Mucosa of rectum (tissue), 2 donors: Measurements from ENCODE around the gene TCF21.

Source experiments
- H3K27ac ChIP-seq, 2 donors: one replicate each; pipeline ENCODE4 v1.7.0; 2013; ENCODE audit warnings: inconsistent platforms in 2 of 2, low read depth in 2 of 2, low read length in 2 of 2
- H3K27me3 ChIP-seq, 2 donors: one replicate each; pipeline ENCODE4 v1.7.0; 2013; ENCODE audit warnings: low read length in 2 of 2; ENCODE audit not compliant: control insufficient read depth in 2 of 2, insufficient read depth in 2 of 2
- H3K36me3 ChIP-seq, 2 donors: one replicate each; pipeline ENCODE4 v1.7.0; 2013; ENCODE audit warnings: low read length in 2 of 2; ENCODE audit not compliant: control insufficient read depth in 2 of 2, insufficient read depth in 2 of 2
- H3K4me1 ChIP-seq, 2 donors: one replicate each; pipeline ENCODE4 v1.7.0; 2013; ENCODE audit warnings: low read length in 2 of 2, mild to moderate bottlenecking in 1 of 2; ENCODE audit not compliant: control insufficient read depth in 2 of 2, insufficient read depth in 2 of 2
- H3K4me3 ChIP-seq, 2 donors: one replicate each; pipeline ENCODE4 v1.7.0; 2013; ENCODE audit warnings: low read length in 2 of 2
- H3K9ac ChIP-seq, 2 donors: one replicate each; pipeline ENCODE4 v1.7.0; 2013; ENCODE audit warnings: low read length in 2 of 2, low read depth in 1 of 2, mild to moderate bottlenecking in 1 of 2
- H3K9me3 ChIP-seq, 2 donors: one replicate each; pipeline ENCODE4 v1.7.0; 2013; ENCODE audit warnings: low read length in 2 of 2; ENCODE audit not compliant: control insufficient read depth in 2 of 2
- donor health status: healthy.
- donor health status: Normal muscosa, but diverticular disease.

TCF21 gene

DNA sequence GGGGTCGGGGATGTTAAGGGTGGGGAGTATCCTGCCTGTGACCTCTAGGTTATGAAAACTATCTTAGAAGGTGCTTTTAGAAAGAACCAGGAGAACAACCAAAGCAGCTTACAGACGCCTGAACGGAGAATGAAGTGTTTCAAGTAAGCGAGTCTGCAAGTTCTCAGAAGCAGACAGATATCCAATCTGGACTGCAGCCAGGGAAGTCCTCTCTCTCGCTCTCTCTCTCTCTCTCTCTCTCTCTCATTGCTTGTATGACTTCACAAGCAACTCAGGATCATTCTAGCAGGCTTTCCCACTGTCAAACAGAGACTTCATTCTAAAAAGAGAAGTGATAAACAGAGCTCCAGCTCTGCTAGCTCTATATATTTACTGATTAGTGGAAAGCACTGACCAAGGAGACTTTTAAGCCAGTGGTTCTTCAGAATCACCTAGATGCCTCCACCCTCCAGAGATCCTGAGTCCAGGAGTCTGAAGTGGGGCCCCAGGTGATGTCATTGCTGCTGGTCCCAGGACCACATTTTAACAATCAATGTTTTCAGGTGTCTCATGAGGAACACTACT lies 6.0 kb downstream of the TCF21 start:
- Histone ChIP-seq H3K27ac (peak overlapping the region; percentile 49), H3K4me1 (peaks cover 8 to 12% of the 10 kb centered on the region in 2 donors), H3K27me3 (peaks cover 34 to 67% of the 10 kb centered on the region in 2 donors), H3K9me3 (no peaks in the 10 kb centered on the region), H3K9ac (peak overlapping the region in 1 of 2 donors; percentile 11), H3K4me3 (no peak overlapping the region), H3K36me3 (no peaks in the 10 kb centered on the region)

- peak overlapping the region in 1 of 2 donors; percentile 28 for H3K9ac ChIP-seq
- H3K9me3 ChIP-seq = no peaks in the 10 kb centered on the region
- peak overlapping the region; percentile 39 to 53 for H3K27ac ChIP-seq
- H3K4me3 ChIP-seq = peak overlapping the region; percentile 13 to 48
- peaks cover 30 to 62% of the 10 kb centered on the region in 2 donors for H3K27me3 ChIP-seq
- H3K4me1 ChIP-seq = peaks cover 5 to 12% of the 10 kb centered on the region in 2 donors
- no peaks in the 10 kb centered on the region for H3K36me3 ChIP-seq
Measured at GRCh38 chr6:133895573-133896343, 6.8 kb downstream of the TCF21 start.

DNA sequence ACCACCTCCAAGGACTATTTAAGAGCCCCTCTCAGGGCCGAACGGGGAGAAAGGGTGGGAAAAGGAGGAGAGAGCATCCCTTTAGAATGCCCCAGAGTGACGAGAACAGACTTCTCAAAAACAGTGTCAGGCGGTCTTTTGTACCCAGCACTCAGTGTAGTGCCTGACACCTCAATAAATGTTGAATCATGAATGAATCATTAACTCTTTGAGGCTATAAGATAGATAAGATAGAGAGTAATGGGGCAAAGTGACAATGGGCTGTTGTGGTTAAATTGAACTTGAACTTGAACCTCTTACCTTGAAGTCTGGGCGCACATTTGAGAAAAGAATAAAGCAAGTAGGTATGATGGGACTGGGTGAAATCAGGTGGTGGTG lies 7.4 kb downstream of the TCF21 start:
- Histone ChIP-seq H3K4me1 (peaks cover 2 to 8% of the 10 kb centered on the region in 2 donors), H3K9me3 (no peaks in the 10 kb centered on the region), H3K9ac (no peak overlapping the region), H3K27ac (no peak overlapping the region), H3K36me3 (no peaks in the 10 kb centered on the region), H3K4me3 (peak overlapping the region in 1 of 2 donors; percentile 48), H3K27me3 (peaks cover 26 to 59% of the 10 kb centered on the region in 2 donors)

GRCh38 chr6:133898263-133898662 lies 9.3 kb downstream of the TCF21 start:
- H3K36me3 ChIP-seq = no peaks in the 10 kb centered on the region
- no peak overlapping the region for H3K27ac ChIP-seq
- H3K27me3 ChIP-seq = peaks cover 18 to 44% of the 10 kb centered on the region in 2 donors
- no peak overlapping the region for H3K4me3 ChIP-seq
- H3K9me3 ChIP-seq = no peaks in the 10 kb centered on the region
- H3K9ac ChIP-seq = no peak overlapping the region
- peaks cover 2 to 7% of the 10 kb centered on the region in 2 donors for H3K4me1 ChIP-seq

GRCh38 chr6:133899556-133899955 lies 10.6 kb downstream of the TCF21 start:
- Histone ChIP-seq H3K27ac (no peak overlapping the region), H3K9me3 (no peaks in the 10 kb centered on the region), H3K4me3 (no peak overlapping the region), H3K4me1 (peaks cover 2 to 7% of the 10 kb centered on the region in 2 donors), H3K36me3 (no peaks in the 10 kb centered on the region), H3K9ac (no peak overlapping the region), H3K27me3 (peaks cover 6 to 31% of the 10 kb centered on the region in 2 donors)

GRCh38 chr6:133903855-133904254 lies 14.9 kb downstream of the TCF21 start:
- Histone ChIP-seq H3K9ac (no peak overlapping the region), H3K27me3 (peaks cover 4% of the 10 kb centered on the region in 2 donors), H3K4me3 (no peak overlapping the region), H3K27ac (no peak overlapping the region), H3K4me1 (no peaks in the 10 kb centered on the region), H3K36me3 (no peaks in the 10 kb centered on the region), H3K9me3 (no peaks in the 10 kb centered on the region)

DNA sequence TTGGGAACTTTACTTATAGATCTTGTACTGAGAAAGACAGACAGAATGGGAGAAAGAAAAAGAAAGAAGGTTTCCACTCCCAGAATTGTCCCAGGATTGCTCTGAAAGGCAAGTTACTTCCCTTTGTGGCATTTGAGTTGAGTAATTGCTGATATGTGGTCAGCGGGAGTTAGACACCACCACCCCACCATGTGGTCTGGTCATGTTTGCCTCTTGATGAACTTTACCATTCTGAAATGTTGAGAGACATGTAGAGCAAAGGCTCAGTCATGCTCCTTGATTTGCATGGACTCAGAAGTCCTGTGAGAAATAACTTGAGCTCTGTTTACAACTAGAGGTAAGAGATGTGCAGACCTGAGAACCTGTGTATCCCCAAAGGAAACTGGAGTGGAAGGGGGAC lies 17.1 kb downstream of the TCF21 start:
- Histone ChIP-seq H3K27me3 (peaks cover 0 to 4% of the 10 kb centered on the region in 2 donors), H3K4me3 (no peak overlapping the region), H3K4me1 (no peaks in the 10 kb centered on the region), H3K27ac (no peak overlapping the region), H3K36me3 (no peaks in the 10 kb centered on the region), H3K9ac (no peak overlapping the region), H3K9me3 (no peaks in the 10 kb centered on the region)

GRCh38 chr6:133916650-133917151 lies 27.8 kb downstream of the TCF21 start:
- peak overlapping the region in 1 of 2 donors; percentile 19 for H3K27ac ChIP-seq
- no peaks in the 10 kb centered on the region for H3K4me1 ChIP-seq
- H3K4me3 ChIP-seq = no peak overlapping the region
- H3K9me3 ChIP-seq = no peaks in the 10 kb centered on the region
- H3K27me3 ChIP-seq = peaks cover 0 to 2% of the 10 kb centered on the region in 2 donors
- no peaks in the 10 kb centered on the region for H3K36me3 ChIP-seq
- H3K9ac ChIP-seq = no peak overlapping the region

DNA sequence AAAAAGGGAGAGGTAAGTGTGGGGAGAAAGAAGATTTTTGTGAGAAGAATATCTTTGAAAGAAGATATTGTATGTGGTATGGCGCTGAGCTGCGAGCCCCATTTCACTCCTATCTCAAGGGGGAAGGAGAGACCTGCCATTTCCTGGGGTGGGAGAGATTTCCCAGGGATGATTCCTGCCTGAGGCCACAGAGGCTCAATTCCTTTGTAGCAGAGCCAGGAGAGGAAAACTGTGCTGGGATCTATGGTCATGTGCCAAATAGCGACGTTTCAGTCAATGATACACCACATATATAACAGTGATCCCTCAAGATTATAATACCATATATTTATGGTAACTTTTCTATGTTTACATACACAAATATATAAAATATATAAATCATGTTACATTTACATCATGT lies 28.9 kb downstream of the TCF21 start:
- Histone ChIP-seq H3K4me3 (no peak overlapping the region), H3K27me3 (peaks cover 0 to 2% of the 10 kb centered on the region in 2 donors), H3K27ac (no peak overlapping the region), H3K9me3 (no peaks in the 10 kb centered on the region), H3K36me3 (no peaks in the 10 kb centered on the region), H3K4me1 (no peaks in the 10 kb centered on the region), H3K9ac (no peak overlapping the region)

GRCh38 chr6:133918208-133918930 lies 29.5 kb downstream of the TCF21 start:
- peaks cover 0 to 2% of the 10 kb centered on the region in 2 donors for H3K27me3 ChIP-seq
- H3K4me3 ChIP-seq = no peak overlapping the region
- H3K9ac ChIP-seq = no peak overlapping the region
- no peaks in the 10 kb centered on the region for H3K4me1 ChIP-seq
- no peaks in the 10 kb centered on the region for H3K36me3 ChIP-seq
- no peak overlapping the region for H3K27ac ChIP-seq
- H3K9me3 ChIP-seq = no peaks in the 10 kb centered on the region
